ENCODE measurements around the gene PCDHGA8.
"Not testable (repeated sequence)": the region's sequence is repeated elsewhere in the genome, so short reads cannot be mapped to it uniquely, and the experiment has no call there.

Gene PCDHGA8

DNA sequence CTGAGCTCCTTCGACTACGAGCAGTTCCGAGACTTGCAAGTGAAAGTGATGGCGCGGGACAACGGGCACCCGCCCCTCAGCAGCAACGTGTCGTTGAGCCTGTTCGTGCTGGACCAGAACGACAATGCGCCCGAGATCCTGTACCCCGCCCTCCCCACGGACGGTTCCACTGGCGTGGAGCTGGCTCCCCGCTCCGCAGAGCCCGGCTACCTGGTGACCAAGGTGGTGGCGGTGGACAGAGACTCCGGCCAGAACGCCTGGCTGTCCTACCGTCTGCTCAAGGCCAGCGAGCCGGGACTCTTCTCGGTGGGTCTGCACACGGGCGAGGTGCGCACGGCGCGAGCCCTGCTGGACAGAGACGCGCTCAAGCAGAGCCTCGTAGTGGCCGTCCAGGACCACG lies 39.9 kb downstream of the PCDHGA8 start:
- not testable (repeated sequence) for DNase-seq (ENCODE audit: low read depth in 2 of 2)

DNA sequence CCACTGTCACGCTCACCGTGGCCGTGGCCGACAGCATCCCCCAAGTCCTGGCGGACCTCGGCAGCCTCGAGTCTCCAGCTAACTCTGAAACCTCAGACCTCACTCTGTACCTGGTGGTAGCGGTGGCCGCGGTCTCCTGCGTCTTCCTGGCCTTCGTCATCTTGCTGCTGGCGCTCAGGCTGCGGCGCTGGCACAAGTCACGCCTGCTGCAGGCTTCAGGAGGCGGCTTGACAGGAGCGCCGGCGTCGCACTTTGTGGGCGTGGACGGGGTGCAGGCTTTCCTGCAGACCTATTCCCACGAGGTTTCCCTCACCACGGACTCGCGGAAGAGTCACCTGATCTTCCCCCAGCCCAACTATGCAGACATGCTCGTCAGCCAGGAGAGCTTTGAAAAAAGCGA lies 40.3 kb downstream of the PCDHGA8 start:
- not testable (repeated sequence) for DNase-seq (ENCODE audit: low read depth in 2 of 2)

DNA sequence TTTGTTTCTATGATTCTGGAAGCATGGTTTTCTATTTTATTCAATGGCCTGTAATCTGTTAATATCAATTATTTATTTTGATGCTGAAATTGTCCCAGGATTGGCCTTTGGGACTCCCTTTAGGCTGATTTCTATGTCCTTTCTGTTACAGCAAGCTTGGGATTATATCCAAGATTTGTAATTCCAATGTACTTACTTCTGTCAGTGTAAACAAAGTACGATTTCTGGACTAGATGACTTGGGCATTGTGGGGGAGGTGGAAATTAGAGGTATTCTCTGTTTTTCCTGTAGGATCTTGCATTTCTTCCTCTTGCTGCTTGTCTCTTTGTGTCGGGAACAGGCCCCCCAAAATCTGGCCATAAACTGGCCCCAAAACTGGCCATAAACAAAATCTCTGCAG lies 41.6 kb downstream of the PCDHGA8 start:
- DNase-seq (ENCODE audit: low read depth in 2 of 2) = no peak

- no peak for DNase-seq (ENCODE audit: low read depth in 2 of 2)
Observed at GRCh38 chr5:141437221-141437620, 44.8 kb downstream of the PCDHGA8 start.

GRCh38 chr5:141439411-141440141 lies 47.1 kb downstream of the PCDHGA8 start:
- DNase-seq (ENCODE audit: low read depth in 2 of 2) = no peak

- no peak for DNase-seq (ENCODE audit: low read depth in 2 of 2)
Observed at GRCh38 chr5:141440341-141440740, 47.9 kb downstream of the PCDHGA8 start.

DNA sequence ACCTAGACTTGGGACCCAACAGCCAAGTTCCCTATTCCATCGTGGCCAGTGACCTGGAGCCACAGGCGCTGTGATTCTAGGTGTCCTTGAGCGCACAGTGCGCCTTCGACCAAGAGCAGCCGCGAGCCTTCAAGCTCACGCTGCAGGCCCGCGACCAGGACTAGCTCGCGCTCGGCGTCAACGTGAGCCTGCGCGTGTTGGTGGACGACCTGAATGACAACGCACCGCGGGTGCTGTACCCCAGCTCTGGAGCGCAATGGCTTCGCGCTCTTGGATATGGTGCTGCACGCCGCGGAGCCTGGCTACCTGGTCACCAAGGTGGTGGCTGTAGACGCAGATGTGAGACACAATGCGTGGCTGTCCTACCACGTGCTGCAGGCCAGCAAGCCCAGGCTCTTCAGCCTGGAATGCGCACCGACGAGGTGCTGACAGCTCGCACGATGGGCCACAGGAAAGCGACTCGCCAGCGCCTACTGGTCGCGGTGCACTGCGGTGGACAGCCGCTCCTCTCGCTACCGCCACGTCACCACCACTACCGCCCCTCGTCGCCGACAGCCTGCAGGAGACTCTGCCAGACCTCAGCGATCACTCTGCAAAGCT lies 49.2 kb downstream of the PCDHGA8 start:
- no peak for DNase-seq (ENCODE audit: low read depth in 2 of 2)
